ENCODE results near the gene SUCLA2.

DNA sequence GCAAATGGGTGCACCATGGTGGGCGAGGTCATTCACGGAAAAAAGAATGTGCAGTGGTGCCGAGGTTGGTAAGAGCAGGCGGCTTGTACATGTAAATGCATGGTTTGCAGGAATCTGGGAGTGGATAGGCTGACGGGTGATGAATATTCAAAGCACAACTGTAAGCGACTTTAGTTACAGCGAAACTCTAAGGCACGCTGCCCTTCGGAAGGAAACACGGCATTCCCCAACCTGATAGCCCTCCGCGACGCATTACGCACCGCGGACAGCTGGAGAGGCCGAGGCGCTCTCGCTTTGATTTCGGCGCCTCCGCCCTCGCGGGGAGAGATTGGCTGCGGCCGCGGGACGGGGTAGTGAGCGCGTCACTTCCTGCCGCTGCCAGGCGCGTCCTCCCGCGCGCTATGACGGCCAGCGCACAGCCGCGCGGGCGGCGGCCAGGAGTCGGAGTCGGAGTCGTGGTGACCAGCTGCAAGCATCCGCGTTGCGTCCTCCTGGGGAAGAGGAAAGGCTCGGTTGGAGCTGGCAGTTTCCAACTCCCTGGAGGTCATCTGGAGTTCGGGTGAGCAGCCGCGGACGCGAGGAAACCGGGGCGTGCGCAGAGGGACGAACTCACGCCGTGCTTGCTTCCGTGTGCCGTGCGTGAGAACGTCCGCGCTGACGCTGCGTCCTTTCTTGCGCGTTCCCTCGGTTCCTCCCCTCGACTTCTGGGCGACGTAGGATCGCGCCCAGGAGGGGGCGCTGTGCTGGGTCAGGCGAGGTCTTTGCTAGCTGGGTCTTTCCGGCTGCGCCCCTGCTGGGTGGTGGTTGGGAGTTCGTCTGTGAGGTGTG, 36.5 kb upstream of the SUCLA2 start, which contains the start of gene NUDT15:
- TF ChIP-seq EZH2phosphoT487 (conservative IDR thresholded peaks at IDR 0.05; ENCODE audit: low read length) = no peak
- TF ChIP-seq, protein P1, sequence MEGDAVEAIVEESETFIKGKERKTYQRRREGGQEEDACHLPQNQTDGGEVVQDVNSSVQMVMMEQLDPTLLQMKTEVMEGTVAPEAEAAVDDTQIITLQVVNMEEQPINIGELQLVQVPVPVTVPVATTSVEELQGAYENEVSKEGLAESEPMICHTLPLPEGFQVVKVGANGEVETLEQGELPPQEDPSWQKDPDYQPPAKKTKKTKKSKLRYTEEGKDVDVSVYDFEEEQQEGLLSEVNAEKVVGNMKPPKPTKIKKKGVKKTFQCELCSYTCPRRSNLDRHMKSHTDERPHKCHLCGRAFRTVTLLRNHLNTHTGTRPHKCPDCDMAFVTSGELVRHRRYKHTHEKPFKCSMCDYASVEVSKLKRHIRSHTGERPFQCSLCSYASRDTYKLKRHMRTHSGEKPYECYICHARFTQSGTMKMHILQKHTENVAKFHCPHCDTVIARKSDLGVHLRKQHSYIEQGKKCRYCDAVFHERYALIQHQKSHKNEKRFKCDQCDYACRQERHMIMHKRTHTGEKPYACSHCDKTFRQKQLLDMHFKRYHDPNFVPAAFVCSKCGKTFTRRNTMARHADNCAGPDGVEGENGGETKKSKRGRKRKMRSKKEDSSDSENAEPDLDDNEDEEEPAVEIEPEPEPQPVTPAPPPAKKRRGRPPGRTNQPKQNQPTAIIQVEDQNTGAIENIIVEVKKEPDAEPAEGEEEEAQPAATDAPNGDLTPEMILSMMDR (IDR thresholded peaks at IDR 0.05; ENCODE audit: insufficient read depth, low read length, poor library complexity, severe bottlenecking) = peak; percentile 86
